HepG2 (cell line): ENCODE measurements around the gene SDR39U1. TPM values are rescaled to one million over a fixed set of nuclear protein-coding genes. Genes with fewer than 3 reads are reported as not detected.

Source experiments
- ARNT2 ChIP-seq: sonication (generic); formaldehyde crosslinking; IDR thresholded peaks from 2 replicates; pipeline ENCODE4 v1.8.0; 2022; ENCODE audit warnings: mild to moderate bottlenecking, low read depth, missing genetic modification reagents, moderate library complexity
- DMAP1 ChIP-seq: IDR thresholded peaks from 2 replicates; pipeline ENCODE4 v1.6.1; 2016
- FOXC1 ChIP-seq: sonication (generic); formaldehyde crosslinking; IDR thresholded peaks from 2 replicates; pipeline ENCODE4 v1.8.0; 2022; ENCODE audit warnings: mild to moderate bottlenecking, missing genetic modification reagents, borderline replicate concordance
- GATA4 ChIP-seq: sonication (generic); IDR thresholded peaks from 2 replicates; pipeline ENCODE4 v1.6.1; 2016; ENCODE audit warnings: antibody characterized with exemption, low read depth, borderline replicate concordance
- HES4 ChIP-seq: sonication (generic); formaldehyde crosslinking; IDR thresholded peaks from 2 replicates; pipeline ENCODE4 v1.9.0; 2021; ENCODE audit warnings: mild to moderate bottlenecking, missing genetic modification reagents, borderline replicate concordance
- HNF4G ChIP-seq, 2 experiments: sonication (generic) in 1 of 2; formaldehyde crosslinking in 1 of 2; IDR thresholded peaks; 2 replicates each; pipeline versions ENCODE4 v1.4.0 to v1.6.1; 2011 to 2020; ENCODE audit warnings: borderline replicate concordance in 2 of 2, low read depth in 2 of 2, mild to moderate bottlenecking in 2 of 2, low read length in 1 of 2, missing genetic modification reagents in 1 of 2, moderate library complexity in 1 of 2
- PAF1 ChIP-seq: IDR thresholded peaks from 2 replicates; pipeline ENCODE4 v1.6.1; 2016; ENCODE audit warnings: missing genetic modification reagents, missing compliant biosample characterization
- PHB2 ChIP-seq: fragments of 450-650 bp; IDR thresholded peaks from 2 replicates; pipeline ENCODE4 v1.6.1; 2018; ENCODE audit not compliant: partially characterized antibody
- ZBTB8A ChIP-seq: sonication (generic); formaldehyde crosslinking; IDR thresholded peaks from 2 replicates; pipeline ENCODE4 v1.4.0; 2020; ENCODE audit warnings: mild to moderate bottlenecking, low read depth, missing genetic modification reagents, borderline replicate concordance
- ZNF138 ChIP-seq: sonication (generic); formaldehyde crosslinking; IDR thresholded peaks from 2 replicates; pipeline ENCODE4 v1.5.0; 2020; ENCODE audit warnings: mild to moderate bottlenecking, low read depth, missing genetic modification reagents
- ZNF143 ChIP-seq: sonication (generic); formaldehyde crosslinking; IDR thresholded peaks from 2 replicates; pipeline ENCODE4 v1.4.0; 2020; ENCODE audit warnings: missing genetic modification reagents
- ZNF230 ChIP-seq: sonication (generic); formaldehyde crosslinking; IDR thresholded peaks from 2 replicates; pipeline ENCODE4 v1.4.0; 2020; ENCODE audit warnings: mild to moderate bottlenecking, missing genetic modification reagents
- polyA plus RNA-seq, 8 experiments: library from polyadenylated mRNA; depleted of rRNA in 3 of 8; stranded (reverse) in 7 of 8; unstranded in 1 of 8; fragments of >200 nt; fragmentation: Illumina TruSeq in 4 of 8; extraction: Trizol in 4 of 8; gene quantifications; 2 replicates each; pipeline versions ENCODE4 v1.2.1 to v1.2.3, GENCODE V29; 2011 to 2016; ENCODE audit warnings: low read depth in 4 of 8, missing spikeins in 1 of 8, mixed read lengths in 1 of 8; ENCODE audit not compliant: insufficient read depth in 1 of 8
- total RNA-seq, 5 experiments: library from RNA; depleted of rRNA; stranded (reverse); fragments of >200 nt; fragmentation: Illumina TruSeq; extraction: Trizol; gene quantifications; 2 replicates each; pipeline ENCODE4 v1.2.3, GENCODE V29; 2016; ENCODE audit warnings: low read depth in 1 of 5
- TF ChIP-seq, protein P1 (sequence below): sonication (generic); formaldehyde crosslinking; IDR thresholded peaks from 2 replicates; pipeline ENCODE4 v1.5.1; 2020; ENCODE audit warnings: missing genetic modification reagents, mild to moderate bottlenecking, borderline replicate concordance
- TF ChIP-seq, protein P2 (sequence below): sonication (generic); formaldehyde crosslinking; IDR thresholded peaks from 2 replicates; pipeline ENCODE4 v1.5.0; 2020; ENCODE audit warnings: missing genetic modification reagents
- TF ChIP-seq, protein P3 (sequence below): sonication (generic); formaldehyde crosslinking; IDR thresholded peaks from 2 replicates; pipeline ENCODE4 v1.4.0; 2020; ENCODE audit warnings: mild to moderate bottlenecking, missing genetic modification reagents
- TF ChIP-seq, protein P4 (sequence below): sonication (generic); formaldehyde crosslinking; IDR thresholded peaks from 2 replicates; pipeline ENCODE4 v1.9.0; 2022; ENCODE audit warnings: missing genetic modification reagents, mild to moderate bottlenecking, borderline replicate concordance
- TF ChIP-seq, protein P5 (sequence below): sonication (generic); formaldehyde crosslinking; IDR thresholded peaks from 2 replicates; pipeline ENCODE4 v1.8.0; 2022; ENCODE audit warnings: mild to moderate bottlenecking, missing genetic modification reagents, borderline replicate concordance
- TF ChIP-seq, protein P6 (sequence below): sonication (generic); formaldehyde crosslinking; IDR thresholded peaks from 2 replicates; pipeline ENCODE4 v1.9.0; 2021; ENCODE audit warnings: missing genetic modification reagents, borderline replicate concordance

SDR39U1 gene
- total and polyA plus RNA-seq, 2 of the 13 experiments (the other 11 are each of a cell fraction or from before 2014, with no cell fraction given), result 34.4 to 129 TPM

DNA sequence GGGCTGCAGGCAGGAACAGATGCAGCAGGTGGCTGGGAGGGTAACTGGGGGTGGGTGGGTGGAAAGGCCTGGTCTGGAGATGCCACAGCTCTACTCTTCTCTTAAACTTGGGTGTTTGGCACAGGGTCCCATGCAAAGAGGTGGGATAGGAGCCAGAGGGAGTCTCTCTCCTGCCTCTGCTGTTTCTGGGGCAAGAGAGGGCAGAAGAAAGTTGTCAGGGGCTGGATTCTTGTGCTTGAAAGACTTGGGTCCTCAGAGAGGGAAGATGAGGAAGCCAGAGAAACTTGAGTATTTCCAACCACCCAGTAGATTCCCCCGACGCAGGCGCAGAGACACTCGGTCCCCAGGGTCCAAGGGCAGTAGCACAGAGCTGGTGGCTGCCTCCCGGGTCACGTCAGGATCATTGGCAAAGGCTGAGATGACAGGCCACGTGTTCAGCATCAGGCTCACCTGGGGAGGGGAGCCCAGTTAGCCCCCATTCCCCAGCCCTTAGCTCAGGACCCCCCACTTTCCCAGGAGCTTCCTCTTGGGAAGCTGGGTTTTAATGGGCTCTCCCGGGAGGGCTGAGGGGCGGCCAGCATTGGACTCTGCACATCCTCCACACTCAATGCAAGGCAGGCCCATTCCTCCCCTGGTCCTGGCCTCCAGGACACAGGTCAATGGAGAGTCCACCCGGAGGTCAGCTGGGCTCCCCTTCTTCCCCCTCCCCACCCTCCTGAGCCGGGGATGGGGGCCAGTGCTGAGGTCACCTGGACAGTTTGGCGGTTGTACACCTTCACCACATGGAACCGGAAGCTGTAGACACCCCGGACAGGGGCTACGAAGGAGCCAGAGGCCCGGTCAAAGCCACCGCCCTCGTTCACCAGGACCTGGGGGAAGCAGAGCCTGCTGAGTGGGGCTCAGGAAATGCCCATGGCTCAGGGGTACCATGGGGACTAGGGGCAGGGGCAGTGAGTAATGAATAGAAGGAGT is 14.8 kb downstream of the SDR39U1 start (continued):
- TF ChIP-seq, protein P1, sequence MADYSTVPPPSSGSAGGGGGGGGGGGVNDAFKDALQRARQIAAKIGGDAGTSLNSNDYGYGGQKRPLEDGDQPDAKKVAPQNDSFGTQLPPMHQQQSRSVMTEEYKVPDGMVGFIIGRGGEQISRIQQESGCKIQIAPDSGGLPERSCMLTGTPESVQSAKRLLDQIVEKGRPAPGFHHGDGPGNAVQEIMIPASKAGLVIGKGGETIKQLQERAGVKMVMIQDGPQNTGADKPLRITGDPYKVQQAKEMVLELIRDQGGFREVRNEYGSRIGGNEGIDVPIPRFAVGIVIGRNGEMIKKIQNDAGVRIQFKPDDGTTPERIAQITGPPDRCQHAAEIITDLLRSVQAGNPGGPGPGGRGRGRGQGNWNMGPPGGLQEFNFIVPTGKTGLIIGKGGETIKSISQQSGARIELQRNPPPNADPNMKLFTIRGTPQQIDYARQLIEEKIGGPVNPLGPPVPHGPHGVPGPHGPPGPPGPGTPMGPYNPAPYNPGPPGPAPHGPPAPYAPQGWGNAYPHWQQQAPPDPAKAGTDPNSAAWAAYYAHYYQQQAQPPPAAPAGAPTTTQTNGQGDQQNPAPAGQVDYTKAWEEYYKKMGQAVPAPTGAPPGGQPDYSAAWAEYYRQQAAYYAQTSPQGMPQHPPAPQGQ (CRISPR knock-in tag), result no peak
- TF ChIP-seq PAF1 (CRISPR knock-in tag) (no peak), DMAP1 (peak; percentile 42), FOXC1 (CRISPR knock-in tag) (0 out of 2 replicates have a peak, but pooled peaks have one; percentile 11), HES4 (CRISPR knock-in tag) (no peak), ZNF143 (CRISPR knock-in tag) (no peak), ZNF138 (CRISPR knock-in tag) (no peak), ZNF230 (CRISPR knock-in tag) (no peak; the same call in 1 of the 2 replicates), GATA4 (no peak), ARNT2 (CRISPR knock-in tag) (peak; percentile 62; the same call in 1 of the 2 replicates), ZBTB8A (CRISPR knock-in tag) (no peak), HNF4G (IDR thresholded peaks at IDR 0.05; ENCODE audit: borderline replicate concordance, low read depth, low read length) (peak; percentile 55), HNF4G (CRISPR knock-in tag; IDR thresholded peaks at IDR 0.05; ENCODE audit: borderline replicate concordance, low read depth) (peak; percentile 81), PHB2 (no peak)
- TF ChIP-seq, protein P2, sequence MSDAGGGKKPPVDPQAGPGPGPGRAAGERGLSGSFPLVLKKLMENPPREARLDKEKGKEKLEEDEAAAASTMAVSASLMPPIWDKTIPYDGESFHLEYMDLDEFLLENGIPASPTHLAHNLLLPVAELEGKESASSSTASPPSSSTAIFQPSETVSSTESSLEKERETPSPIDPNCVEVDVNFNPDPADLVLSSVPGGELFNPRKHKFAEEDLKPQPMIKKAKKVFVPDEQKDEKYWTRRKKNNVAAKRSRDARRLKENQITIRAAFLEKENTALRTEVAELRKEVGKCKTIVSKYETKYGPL (CRISPR knock-in tag), result no peak
- TF ChIP-seq, protein P3, sequence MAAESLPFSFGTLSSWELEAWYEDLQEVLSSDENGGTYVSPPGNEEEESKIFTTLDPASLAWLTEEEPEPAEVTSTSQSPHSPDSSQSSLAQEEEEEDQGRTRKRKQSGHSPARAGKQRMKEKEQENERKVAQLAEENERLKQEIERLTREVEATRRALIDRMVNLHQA, result no peak
- TF ChIP-seq, protein P4, sequence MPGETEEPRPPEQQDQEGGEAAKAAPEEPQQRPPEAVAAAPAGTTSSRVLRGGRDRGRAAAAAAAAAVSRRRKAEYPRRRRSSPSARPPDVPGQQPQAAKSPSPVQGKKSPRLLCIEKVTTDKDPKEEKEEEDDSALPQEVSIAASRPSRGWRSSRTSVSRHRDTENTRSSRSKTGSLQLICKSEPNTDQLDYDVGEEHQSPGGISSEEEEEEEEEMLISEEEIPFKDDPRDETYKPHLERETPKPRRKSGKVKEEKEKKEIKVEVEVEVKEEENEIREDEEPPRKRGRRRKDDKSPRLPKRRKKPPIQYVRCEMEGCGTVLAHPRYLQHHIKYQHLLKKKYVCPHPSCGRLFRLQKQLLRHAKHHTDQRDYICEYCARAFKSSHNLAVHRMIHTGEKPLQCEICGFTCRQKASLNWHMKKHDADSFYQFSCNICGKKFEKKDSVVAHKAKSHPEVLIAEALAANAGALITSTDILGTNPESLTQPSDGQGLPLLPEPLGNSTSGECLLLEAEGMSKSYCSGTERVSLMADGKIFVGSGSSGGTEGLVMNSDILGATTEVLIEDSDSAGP (CRISPR knock-in tag), result no peak
- TF ChIP-seq, protein P5, sequence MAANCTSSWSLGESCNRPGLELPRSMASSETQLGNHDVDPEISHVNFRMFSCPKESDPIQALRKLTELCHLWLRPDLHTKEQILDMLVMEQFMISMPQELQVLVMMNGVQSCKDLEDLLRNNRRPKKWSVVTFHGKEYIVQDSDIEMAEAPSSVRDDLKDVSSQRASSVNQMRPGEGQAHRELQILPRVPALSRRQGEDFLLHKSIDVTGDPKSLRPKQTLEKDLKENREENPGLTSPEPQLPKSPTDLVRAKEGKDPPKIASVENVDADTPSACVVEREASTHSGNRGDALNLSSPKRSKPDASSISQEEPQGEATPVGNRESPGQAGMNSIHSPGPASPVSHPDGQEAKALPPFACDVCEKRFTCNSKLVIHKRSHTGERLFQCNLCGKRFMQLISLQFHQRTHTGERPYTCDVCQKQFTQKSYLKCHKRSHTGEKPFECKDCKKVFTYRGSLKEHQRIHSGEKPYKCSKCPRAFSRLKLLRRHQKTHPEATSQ (CRISPR knock-in tag), result no peak
- TF ChIP-seq, protein P6, sequence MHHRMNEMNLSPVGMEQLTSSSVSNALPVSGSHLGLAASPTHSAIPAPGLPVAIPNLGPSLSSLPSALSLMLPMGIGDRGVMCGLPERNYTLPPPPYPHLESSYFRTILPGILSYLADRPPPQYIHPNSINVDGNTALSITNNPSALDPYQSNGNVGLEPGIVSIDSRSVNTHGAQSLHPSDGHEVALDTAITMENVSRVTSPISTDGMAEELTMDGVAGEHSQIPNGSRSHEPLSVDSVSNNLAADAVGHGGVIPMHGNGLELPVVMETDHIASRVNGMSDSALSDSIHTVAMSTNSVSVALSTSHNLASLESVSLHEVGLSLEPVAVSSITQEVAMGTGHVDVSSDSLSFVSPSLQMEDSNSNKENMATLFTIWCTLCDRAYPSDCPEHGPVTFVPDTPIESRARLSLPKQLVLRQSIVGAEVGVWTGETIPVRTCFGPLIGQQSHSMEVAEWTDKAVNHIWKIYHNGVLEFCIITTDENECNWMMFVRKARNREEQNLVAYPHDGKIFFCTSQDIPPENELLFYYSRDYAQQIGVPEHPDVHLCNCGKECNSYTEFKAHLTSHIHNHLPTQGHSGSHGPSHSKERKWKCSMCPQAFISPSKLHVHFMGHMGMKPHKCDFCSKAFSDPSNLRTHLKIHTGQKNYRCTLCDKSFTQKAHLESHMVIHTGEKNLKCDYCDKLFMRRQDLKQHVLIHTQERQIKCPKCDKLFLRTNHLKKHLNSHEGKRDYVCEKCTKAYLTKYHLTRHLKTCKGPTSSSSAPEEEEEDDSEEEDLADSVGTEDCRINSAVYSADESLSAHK (CRISPR knock-in tag), result no peak
